ENCODE measurements around the gene GALNT10. TPM values are rescaled to one million over a fixed set of nuclear protein-coding genes. Genes with fewer than 3 reads are reported as not detected.

GALNT10 gene
- total and polyA plus RNA-seq, 9 of the 15 experiments (the other 6 are each of a cell fraction or from before 2014, with no cell fraction given) = 4.6 to 37.1 (median 13.3) TPM

GRCh38 chr5:154227090-154227489, 36.6 kb downstream of the GALNT10 start (continued):
- TF ChIP-seq ZBTB9 (CRISPR knock-in tag; IDR thresholded peaks at IDR 0.05) = no peak
- TF ChIP-seq BDP1 (IDR thresholded peaks at IDR 0.05; ENCODE audit: insufficient read depth, insufficient read length) = no peak
- no peak for TF ChIP-seq BRF1 (IDR thresholded peaks at IDR 0.05; ENCODE audit: borderline replicate concordance, extremely low read depth, insufficient read length)
- TF ChIP-seq ZNF449 (CRISPR knock-in tag; IDR thresholded peaks at IDR 0.05) = no peak
- TF ChIP-seq GTF2E2 (tag; IDR thresholded peaks at IDR 0.05) = no peak
- no peak for TF ChIP-seq ERF (CRISPR knock-in tag; IDR thresholded peaks at IDR 0.05)
- no peak for TF ChIP-seq ZNF232 (CRISPR knock-in tag; IDR thresholded peaks at IDR 0.05)
- TF ChIP-seq ZSCAN29 (IDR thresholded peaks at IDR 0.05) = no peak
- TF ChIP-seq NCOA4 (IDR thresholded peaks at IDR 0.05; ENCODE audit: partially characterized antibody) = no peak
- TF ChIP-seq MAFF (IDR thresholded peaks at IDR 0.05; ENCODE audit: low read length) = no peak
- TF ChIP-seq NELFE (IDR thresholded peaks at IDR 0.05; ENCODE audit: insufficient read depth, insufficient read length) = no peak
- no peak for TF ChIP-seq RBM14 (IDR thresholded peaks at IDR 0.05; ENCODE audit: borderline replicate concordance, insufficient read depth, low read depth, low read length)
- no peak for TF ChIP-seq RBBP5 (IDR thresholded peaks at IDR 0.05; ENCODE audit: borderline replicate concordance, insufficient read depth, low read length, poor library complexity, severe bottlenecking)
- no peak for TF ChIP-seq OTX1 (CRISPR knock-in tag; IDR thresholded peaks at IDR 0.05)
- TF ChIP-seq PHB (CRISPR knock-in tag; IDR thresholded peaks at IDR 0.05) = no peak
- TF ChIP-seq NFE2 (IDR thresholded peaks at IDR 0.05; ENCODE audit: low read depth) = no peak
- TF ChIP-seq RERE (CRISPR knock-in tag; IDR thresholded peaks at IDR 0.05; ENCODE audit: borderline replicate concordance) = no peak
- TF ChIP-seq PHF20 (IDR thresholded peaks at IDR 0.05; ENCODE audit: partially characterized antibody) = no peak
- no peak for TF ChIP-seq ZBTB7A (IDR thresholded peaks at IDR 0.05; ENCODE audit: borderline replicate concordance, control insufficient read depth, low read depth, low read length)
- TF ChIP-seq ZNF764 (CRISPR knock-in tag; IDR thresholded peaks at IDR 0.05; ENCODE audit: low read depth) = no peak
- no peak for TF ChIP-seq GATAD2B (IDR thresholded peaks at IDR 0.05; ENCODE audit: borderline replicate concordance)
- no peak for TF ChIP-seq HMG20A (CRISPR knock-in tag; conservative IDR thresholded peaks at IDR 0.05)
- TF ChIP-seq BCOR (IDR thresholded peaks at IDR 0.05) = 0 out of 2 replicates have a peak, but pooled peaks have one; percentile 26
- no peak for TF ChIP-seq ZNF224 (CRISPR knock-in tag; IDR thresholded peaks at IDR 0.05)

Data from K562 (cell line).